Activated CD8-positive, alpha-beta memory T cell treated with anti-CD3 and anti-CD28 coated beads for 48 hours (primary cell): ENCODE measurements around the gene SPAAR.
"Not testable (repeated sequence)": the region's sequence is repeated elsewhere in the genome, so short reads cannot be mapped to it uniquely, and the experiment has no call there.

Experiments
- DNase-seq, 3 experiments: peaks; one replicate each; pipeline ENCODE4 v3.0.0-alpha.2; 2020; ENCODE audit warnings: low read depth in 2 of 3, low spot score in 2 of 3

Gene SPAAR

DNA sequence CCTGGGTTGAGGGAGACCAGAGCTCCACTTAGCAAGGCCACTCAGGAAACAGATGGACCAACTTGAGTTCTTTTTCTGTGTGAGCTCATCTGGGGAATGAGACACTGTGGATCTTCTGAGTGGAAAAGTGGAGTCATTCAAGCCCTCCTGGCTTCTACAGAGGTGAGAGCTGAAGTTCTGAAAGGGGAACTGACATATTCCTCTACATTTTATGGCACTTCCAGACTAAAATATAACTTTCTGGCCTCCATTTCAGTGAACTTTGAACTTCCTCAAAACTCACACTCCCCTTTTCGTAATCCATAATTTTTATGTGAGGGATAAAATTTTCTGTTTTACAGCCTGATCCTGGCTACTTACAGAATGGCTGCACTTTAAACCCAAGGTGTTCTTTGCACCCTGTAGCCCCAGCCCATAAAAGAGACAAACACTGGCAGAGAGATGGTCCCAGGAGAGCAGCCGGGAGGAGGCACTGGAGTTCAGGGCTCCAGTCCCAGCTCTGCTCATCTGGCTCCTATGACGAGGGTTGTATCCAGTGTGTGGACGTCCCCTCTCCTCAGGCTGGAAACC lies 10.8 kb downstream of the SPAAR start:
- no peak for DNase-seq

DNA sequence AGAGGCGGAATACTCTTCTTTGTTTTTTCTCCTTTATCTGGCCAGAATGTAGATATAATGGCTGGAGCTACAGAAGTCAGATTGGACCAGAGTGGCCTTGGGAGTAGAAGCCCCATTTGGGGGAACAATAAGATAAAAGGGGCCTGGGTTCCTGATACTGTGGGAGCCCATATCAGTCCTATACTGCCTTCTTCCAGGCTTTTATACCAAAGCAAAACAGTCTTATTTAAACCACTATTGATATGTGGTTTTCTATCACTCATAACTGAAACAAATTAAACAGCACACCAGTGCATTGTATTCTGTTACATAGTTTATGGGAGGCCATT lies 14.3 kb downstream of the SPAAR start:
- DNase-seq, result no peak

DNA sequence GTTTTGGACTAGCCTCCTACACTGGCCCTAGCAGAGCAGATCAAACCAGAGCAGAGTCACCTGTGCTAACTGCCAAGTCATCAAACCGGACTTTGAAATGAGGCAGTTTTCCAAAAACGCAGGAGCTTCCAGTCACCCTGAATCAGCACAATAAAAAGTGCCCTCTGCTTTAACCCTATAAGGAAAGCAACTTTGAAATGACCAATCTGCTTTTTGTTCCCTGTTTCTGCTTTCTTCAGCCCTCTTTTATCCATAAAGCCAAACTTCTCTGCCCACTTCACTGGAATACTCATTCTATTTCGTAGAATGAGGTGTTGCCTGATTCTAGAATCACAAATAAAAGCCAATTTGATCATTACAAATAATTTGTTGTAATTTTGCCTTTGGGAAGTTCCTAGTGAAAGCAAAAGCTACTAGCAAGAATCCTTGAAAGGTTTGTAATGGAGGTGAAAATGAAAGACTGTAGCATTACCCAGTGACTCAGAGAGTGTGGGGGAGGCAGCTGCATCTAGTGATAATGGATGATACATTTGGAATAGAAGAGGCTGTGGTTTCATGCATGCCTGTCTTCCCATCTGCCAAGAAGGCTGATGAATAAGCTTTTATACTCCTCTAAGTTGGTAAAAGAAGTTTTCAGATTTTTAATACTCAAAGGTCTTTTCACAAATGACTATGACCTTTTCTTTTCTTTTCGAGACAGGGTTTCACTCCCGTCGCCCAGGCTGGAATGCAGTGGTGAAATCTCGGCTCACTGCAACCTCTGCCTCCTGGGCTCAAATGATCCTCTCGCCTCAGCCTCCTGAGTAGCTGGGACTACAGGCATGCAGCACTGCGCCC lies 14.9 kb downstream of the SPAAR start:
- no peak for DNase-seq

- no peak for DNase-seq
These were observed 19.5 kb downstream of the SPAAR start for GRCh38 chr9:35928591-35929452.

DNA sequence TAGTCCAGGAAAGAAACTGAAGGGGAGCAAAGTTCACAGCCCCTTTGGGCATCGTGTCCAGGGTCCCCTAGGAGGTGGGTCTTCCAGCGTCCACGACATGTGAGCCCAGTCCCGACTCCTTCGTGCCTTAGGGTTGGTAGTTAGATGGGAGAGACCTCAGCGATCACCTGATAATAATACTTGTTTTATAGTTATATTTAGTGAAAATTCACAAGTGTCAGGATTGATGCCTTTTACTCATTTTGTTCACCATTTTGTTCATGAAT lies 20.1 kb downstream of the SPAAR start:
- DNase-seq, result no peak

DNA sequence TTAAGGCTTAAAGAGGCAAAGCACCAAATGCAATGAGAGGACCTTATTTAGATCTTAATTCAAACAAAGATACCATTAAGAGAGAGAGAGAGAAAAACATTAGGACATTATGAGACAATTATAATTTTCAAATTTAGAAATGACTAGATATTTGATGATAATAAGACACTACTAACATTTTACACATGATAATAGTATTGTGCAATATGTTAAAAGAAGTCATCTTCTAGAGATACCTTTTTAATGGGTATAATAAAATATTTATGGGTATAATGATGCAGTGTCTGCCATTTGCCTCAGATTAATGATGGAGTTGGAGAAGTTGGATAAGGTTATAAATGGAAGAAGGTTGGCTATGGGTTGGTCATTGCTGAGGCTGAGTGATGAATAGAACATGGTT lies 21.2 kb downstream of the SPAAR start:
- no peak for DNase-seq

DNA sequence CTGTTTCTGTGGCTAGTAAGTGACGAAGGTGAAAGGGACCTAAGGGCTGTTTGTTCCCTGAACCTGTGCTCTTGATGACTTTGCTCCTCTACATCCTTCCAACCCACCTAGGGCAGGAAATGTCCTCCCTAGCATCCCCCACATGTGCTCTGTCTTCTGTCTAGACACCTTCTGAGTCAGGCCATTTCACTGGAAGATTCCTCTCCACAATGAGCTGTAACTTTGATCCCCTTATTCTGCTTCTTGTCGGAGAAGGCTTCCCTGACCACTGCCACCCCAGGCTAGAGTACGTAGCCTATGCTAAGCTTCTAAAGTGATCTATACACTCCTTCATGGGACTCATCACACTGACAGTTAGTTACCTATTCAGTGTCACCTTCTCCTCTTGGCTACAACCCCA lies 21.7 kb downstream of the SPAAR start:
- DNase-seq, result no peak

DNA sequence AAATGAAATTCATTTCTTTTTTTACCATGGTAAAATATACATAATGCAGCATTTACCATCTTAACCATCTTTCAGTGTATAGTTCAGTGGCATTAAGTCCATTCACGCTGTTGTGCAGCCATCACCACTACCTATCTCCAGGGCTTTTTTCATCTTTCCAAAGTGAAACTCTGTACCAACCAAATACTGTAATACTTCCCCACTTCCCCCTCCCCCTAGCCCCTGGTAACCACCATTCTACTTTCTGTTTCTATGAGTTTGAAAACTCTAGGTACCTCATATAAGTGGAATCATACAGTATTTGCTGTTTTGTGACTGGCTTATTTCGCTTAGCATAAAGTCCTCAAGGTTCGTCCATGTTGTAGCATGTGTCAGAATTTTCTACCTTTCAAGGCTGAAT lies 23.4 kb downstream of the SPAAR start:
- no peak for DNase-seq

DNA sequence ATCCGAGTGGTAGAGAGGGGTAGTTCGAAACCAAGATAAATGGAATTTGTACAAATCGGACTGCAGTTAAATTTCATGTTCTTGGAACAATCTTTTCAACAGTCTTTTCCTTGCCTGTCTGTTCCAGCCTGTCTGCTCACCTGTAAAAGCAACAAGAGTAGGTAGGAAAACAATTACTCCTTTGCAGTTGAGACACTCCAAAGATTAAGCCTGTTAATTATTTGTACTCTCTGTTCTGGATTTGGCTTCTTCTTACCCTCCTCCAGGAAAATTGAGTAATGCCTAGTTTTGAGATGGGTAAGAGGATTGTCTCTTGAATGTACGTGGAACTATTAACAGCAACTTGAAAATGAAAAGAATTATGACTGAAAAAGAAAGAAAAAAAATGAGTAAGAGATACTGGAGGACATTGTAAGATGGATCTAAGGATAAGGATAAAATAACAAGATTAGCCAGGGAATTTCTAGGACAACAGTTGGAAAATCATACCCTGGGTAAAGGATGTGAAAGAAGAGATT lies 24.3 kb downstream of the SPAAR start:
- no peak for DNase-seq

- DNase-seq, result not testable (repeated sequence)
These were observed 24.8 kb downstream of the SPAAR start for GRCh38 chr9:35934069-35934468.

DNA sequence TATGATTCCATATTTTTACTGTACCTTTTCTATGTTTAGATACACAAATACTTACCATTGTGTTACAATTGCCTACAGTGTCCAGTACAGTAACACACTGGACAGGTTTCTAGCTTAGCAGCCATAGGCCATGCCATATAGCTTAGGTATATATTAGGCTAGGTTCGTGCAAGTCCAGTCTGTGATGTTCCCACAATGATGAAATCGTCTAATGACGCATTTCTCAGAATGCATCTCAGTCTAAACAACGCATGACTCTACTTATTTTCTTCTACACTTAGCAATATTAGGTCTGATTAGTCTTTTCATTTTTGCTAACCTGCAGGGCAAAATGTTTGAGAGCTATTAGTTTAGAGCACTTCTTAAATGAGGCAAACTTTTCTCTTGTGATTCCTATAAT lies 26.0 kb downstream of the SPAAR start:
- DNase-seq, result no peak

- DNase-seq, result no peak
These were observed 26.6 kb downstream of the SPAAR start for GRCh38 chr9:35935755-35936509.

DNA sequence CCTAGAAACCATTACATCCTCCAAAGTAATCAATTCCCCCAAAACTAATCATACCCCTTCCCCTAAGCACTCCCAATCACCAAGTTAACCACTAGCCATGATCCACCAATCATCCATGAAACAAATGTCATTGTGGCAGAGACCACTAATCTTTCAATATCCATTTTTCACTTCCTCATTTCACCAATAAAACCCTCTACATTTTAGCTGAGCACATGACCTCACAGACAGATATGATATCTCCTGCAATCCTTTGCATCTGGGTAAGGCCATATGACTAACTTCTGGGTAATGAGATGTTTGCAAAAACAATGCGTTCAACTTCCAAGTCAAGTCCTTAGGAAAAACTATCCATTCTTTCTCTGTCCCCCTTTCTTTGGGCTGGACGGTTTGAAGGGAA lies 27.9 kb downstream of the SPAAR start:
- DNase-seq, result no peak

GRCh38 chr9:35938474-35939356 lies 29.4 kb downstream of the SPAAR start:
- no peak for DNase-seq

GRCh38 chr9:35939679-35940250 lies 30.5 kb downstream of the SPAAR start:
- no peak for DNase-seq

DNA sequence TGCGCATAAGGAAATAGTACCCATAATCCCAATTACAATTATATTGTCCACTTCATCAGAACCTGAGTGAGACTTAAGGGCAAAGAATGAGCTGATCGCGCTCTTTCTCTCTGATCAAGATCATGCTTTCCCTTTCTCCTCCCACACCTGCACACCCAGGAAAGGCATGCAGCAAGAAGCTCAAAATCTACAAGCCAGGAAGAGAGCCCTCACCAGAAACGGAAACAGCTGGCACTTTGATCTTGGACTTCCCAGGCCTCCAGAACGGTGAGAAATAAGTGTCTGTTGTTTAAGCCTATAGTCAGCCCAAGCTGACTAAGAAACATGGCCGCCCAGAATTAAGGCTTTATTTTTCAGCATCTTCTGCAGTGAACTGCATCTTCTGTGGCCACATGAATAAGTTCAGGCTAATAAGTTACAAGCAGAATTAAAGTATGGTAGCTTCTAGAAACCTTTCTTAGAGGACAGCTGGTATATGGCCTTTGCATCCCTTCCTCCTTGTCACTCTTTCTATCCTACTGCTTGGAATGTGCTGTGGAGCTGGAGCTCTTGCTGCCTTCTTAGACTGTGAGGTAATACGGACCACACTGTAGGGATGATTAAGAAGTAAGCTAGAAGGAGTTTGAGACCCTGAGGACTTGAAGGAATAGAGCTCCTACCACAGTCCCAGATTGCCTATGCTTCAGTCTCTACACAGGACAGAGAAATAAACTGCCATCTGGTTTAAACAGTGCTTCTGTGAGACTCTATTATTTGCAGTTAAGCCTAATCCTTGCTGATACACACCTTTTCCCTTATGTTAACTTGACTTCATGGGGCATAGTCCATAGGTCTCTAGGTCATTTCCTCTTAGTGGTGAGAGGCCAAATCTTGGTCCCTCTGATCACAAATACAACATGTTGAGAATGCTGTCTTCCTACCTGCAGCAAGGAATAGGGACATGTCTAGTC lies 31.4 kb downstream of the SPAAR start:
- no peak for DNase-seq

GRCh38 chr9:35942286-35942685 lies 33.0 kb downstream of the SPAAR start:
- no peak for DNase-seq

DNA sequence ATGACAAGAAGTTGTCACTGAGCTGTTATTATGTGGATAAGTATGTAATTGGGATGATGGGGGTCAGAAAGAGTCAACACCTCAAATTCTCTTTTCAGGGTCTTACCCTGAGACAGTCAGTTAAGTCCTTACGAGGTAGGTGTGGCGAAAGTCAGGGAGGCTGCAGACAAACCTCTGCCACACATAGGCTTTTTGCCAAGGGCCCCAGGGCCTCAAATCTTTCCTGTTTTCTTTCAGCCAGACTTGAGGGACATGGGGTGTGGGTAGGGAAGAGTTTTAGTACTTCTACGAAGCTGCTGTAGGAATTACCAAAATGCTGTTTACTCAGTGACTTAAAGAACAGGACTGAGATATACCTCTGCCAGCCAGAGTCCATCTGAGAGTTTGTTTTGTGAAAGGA lies 34.9 kb downstream of the SPAAR start:
- no peak for DNase-seq

DNA sequence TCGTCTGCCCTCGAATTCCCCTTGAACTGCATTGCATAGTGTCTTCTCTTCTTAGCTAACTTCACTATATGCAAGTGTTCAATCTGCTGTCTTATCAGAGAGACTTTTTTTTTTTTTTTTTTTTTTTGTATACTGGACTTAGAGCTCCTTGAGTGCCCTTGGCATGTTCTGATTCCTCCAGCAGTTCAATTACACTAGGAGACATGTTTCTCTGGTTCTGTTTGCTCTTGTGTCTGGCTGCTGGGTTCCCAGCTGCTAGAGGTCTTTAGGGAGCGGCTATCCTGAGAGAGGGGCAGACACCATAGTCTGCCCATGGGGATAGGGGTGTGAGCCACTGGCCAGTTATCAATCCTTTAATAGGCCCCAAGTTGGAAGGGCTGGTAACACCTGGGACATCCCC lies 35.6 kb downstream of the SPAAR start:
- DNase-seq, result no peak
